GM12892 (cell line): ENCODE measurements around the gene PSPN.
"Not testable (repeated sequence)": the region's sequence is repeated elsewhere in the genome, so short reads cannot be mapped to it uniquely, and the experiment has no call there.

ENCODE experiments used
- DNase-seq: peaks from one replicate; pipeline ENCODE4 v3.0.0; 2011; ENCODE audit not compliant: insufficient read length
- FAIRE-seq: peaks from 2 replicates; lab custom pipeline; 2011; peaks lifted over from hg19 to GRCh38; lab: Jason Lieb, UNC
- POLR2A ChIP-seq: IDR thresholded peaks from 2 replicates; pipeline ENCODE4 v1.6.1; 2011; ENCODE audit warnings: low read depth, low read length, control low read depth
- POLR2AphosphoS5 ChIP-seq: IDR thresholded peaks from 2 replicates; pipeline ENCODE4 v1.6.1; 2011; ENCODE audit warnings: low read depth, low read length, control low read depth
- TAF1 ChIP-seq: IDR thresholded peaks from 2 replicates; pipeline ENCODE4 v1.6.1; 2011; ENCODE audit warnings: low read depth, mild to moderate bottlenecking, control low read depth, low read length, borderline replicate concordance

The PSPN gene

GRCh38 chr19:6359568-6360341, 16.0 kb downstream of the PSPN start:
- TF ChIP-seq POLR2AphosphoS5 (no peak), TAF1 (no peak), POLR2A (no peak)
- FAIRE-seq = no peak
- DNase-seq = no peak

GRCh38 chr19:6358003-6358402, 17.7 kb downstream of the PSPN start:
- TF ChIP-seq TAF1 (no peak), POLR2A (no peak), POLR2AphosphoS5 (no peak)
- DNase-seq (no peak), FAIRE-seq (no peak)

- FAIRE-seq = no peak
- TF ChIP-seq POLR2A (no peak), POLR2AphosphoS5 (no peak), TAF1 (no peak)
- DNase-seq = no peak
Observed at GRCh38 chr19:6357174-6357573, 18.6 kb downstream of the PSPN start.

DNA sequence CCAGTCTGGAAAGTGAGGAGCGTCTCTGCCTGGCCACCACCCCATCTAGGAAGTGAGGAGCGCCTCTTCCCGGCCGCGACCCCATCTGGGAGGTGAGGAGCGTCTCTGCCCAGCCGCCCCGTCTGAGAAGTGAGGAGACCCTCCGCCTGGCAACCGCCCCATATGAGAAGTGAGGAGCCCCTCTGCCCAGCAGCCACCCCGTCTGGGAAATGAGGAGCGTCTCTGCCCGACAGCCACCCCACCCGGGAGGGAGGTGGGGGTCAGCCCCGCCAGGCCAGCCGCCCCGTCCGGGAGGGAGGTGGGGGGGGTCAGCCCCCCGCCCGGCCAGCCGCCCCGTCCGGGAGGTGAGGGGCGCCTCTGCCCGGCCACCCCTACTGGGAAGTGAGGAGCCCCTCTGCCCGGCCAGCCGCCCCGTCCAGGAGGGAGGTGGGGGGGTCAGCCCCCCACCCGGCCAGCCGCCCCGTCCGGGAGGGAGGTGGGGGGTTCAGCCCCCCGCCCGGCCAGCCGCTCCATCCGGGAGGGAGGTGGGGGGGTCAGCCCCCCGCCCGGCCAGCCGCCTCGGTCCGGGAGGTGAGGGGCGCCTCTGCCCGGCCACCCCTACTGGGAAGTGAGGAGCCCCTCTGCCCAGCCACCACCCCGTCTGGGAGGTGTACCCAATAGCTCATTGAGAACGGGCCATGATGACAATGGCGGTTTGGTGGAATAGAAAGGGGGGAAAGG, 20.3 kb downstream of the PSPN start:
- not testable (repeated sequence) for DNase-seq, FAIRE-seq

- TF ChIP-seq POLR2AphosphoS5 = no peak
- TF ChIP-seq TAF1 = no peak
- TF ChIP-seq POLR2A = no peak
- FAIRE-seq (no peak), DNase-seq (no peak)
Observed at GRCh38 chr19:6354098-6354674, 21.5 kb downstream of the PSPN start.

DNA sequence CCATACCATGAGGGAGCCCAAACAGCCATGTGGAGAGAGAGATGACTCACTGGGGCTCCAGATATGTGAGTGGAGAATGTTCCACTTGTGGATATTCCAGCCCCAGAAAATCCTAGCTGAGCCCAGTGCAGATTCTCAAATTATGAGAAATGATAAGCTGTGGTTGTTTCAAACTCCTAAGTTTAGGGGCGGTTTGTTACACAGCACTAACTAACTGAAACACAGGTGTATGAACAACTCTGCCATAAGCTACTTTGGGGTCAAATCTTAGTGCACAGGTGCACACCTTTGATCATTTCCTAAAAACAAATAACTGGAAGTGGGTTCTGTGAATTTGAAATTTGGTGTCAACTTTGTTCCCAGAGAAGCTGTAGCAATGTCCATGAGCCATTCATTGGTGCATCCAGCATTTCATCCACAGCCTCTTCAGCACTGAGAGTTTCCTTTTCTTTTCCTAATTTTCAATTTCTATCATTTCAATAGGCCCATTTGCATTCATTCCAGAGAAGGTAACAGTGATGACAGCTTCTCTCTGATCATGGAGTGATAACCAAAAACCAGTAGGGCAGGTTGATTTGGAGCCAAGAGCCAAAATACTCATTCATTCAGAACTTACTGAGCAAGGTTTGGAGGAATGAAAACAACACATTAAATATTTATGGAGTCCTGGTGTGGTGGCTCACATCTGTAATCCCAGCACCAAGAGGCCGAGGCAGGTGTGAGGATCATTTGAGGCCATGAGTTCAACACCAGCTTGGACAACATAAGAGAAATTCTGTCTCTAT, 23.2 kb downstream of the PSPN start:
- no peak for TF ChIP-seq TAF1
- no peak for TF ChIP-seq POLR2A
- TF ChIP-seq POLR2AphosphoS5 = no peak
- FAIRE-seq (no peak), DNase-seq (no peak)

DNA sequence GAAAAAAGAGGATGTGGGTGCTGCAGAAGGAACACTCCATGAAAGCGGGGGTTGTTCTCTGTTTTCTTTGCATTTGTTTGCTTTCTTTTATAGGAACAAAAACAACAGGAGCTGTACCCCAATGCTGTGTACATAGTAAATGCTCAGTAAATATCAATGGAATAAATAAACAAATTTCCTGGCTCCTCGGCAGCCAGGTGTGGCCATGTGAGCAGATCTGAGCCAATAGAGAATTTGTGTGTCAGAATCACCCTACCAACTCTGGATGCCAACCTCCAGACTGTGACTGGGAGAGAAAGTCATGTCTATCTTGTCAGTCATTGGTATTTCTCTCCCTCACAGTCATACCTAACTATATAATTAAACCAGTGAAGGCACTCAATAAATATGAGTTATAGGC, 25.0 kb downstream of the PSPN start:
- FAIRE-seq = no peak
- TF ChIP-seq POLR2A (no peak), TAF1 (no peak), POLR2AphosphoS5 (no peak)
- DNase-seq = no peak

DNA sequence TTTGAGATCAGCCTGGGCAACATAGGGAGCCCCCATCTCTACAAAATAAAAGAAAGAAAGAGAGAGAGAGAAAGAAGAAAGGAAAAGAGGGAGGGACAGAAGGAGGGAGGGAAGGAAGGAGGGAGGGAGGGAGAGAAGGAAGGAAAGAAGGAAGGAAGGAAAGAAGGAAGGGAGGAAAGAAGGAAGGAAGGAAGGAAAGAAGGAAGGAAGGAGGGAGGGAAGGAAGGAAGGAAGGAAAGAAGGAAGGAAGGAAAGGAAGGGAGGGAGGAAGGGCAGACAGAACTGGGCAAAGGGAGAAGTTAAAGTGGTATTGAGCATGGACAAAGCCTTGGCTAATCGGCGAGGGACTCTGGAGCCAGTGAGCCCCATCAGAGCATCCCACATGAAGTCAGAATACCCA, 26.5 kb downstream of the PSPN start:
- not testable (repeated sequence) for FAIRE-seq, DNase-seq

DNA sequence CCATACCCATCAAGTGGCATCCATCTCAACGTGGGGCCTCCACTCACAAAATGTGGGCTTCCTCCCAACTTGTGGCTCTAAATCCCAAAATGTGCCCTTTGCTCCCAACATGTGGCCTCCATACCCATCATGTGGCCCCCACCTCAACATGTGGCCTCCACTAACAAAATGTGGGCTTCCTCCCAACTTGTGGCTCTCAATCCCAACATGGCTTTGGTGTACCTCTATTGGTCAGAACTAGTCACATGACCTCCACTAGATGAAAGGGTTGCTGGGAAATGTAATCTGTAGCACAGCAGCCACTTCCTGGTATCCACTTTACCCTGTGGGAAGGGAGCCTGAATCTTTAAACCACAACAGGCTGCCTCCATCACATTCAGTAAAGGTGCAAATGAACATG, 32.3 kb downstream of the PSPN start:
- DNase-seq (no peak), FAIRE-seq (no peak)
- TF ChIP-seq POLR2A (no peak), TAF1 (no peak), POLR2AphosphoS5 (no peak)

GRCh38 chr19:6340493-6341201, 35.1 kb downstream of the PSPN start:
- no peak for DNase-seq
- no peak for TF ChIP-seq POLR2AphosphoS5
- no peak for TF ChIP-seq POLR2A
- no peak for TF ChIP-seq TAF1
- peak; percentile 58 for FAIRE-seq
